GM23338 (cell line): ENCODE results near the gene COBLL1.

Experiments used
- CREB1 ChIP-seq: fragments of 250-450 bp; sonication (Bioruptor Pico); IDR thresholded peaks from 2 replicates; pipeline ENCODE4 v1.5.0; 2020; ENCODE audit warnings: low read depth, mild to moderate bottlenecking, moderate library complexity
- EZH2 ChIP-seq: fragments of 200-600 bp; sonication (generic); IDR thresholded peaks from one replicate; pipeline ENCODE4 v1.8.0; 2017; ENCODE audit warnings: antibody characterized with exemption, mild to moderate bottlenecking, low read depth; ENCODE audit not compliant: unreplicated experiment
- EZH2phosphoT487 ChIP-seq: fragments of 200-600 bp; sonication (generic); IDR thresholded peaks from one replicate; pipeline ENCODE4 v1.8.1; 2018; ENCODE audit warnings: antibody characterized with exemption; ENCODE audit not compliant: unreplicated experiment
- JUNB ChIP-seq: IDR thresholded peaks from one replicate; pipeline ENCODE4 v1.6.1; 2016; ENCODE audit warnings: antibody characterized with exemption; ENCODE audit not compliant: unreplicated experiment
- NANOG ChIP-seq: IDR thresholded peaks from 2 replicates; pipeline ENCODE4 v1.6.1; 2016; ENCODE audit warnings: antibody characterized with exemption, borderline replicate concordance
- POLR2AphosphoS5 ChIP-seq: IDR thresholded peaks from 2 replicates; pipeline ENCODE4 v1.6.1; 2016; ENCODE audit warnings: antibody characterized with exemption, low read depth
- STAT1 ChIP-seq: IDR thresholded peaks from one replicate; pipeline ENCODE4 v1.6.1; 2016; ENCODE audit warnings: antibody characterized with exemption; ENCODE audit not compliant: unreplicated experiment
- ZNF114 ChIP-seq: fragments of 250-450 bp; sonication (Bioruptor Pico); IDR thresholded peaks from 2 replicates; pipeline ENCODE4 v1.5.0; 2020; ENCODE audit warnings: mild to moderate bottlenecking, moderate library complexity
- ZNF331 ChIP-seq: fragments of 250-450 bp; sonication (Bioruptor Pico); IDR thresholded peaks from 2 replicates; pipeline ENCODE4 v1.5.0; 2020; ENCODE audit warnings: low read depth, mild to moderate bottlenecking, moderate library complexity
- TF ChIP-seq, protein P1 (sequence below), 2 experiments: fragments of 200-600 bp in 1 of 2; sonication (generic) in 1 of 2; conservative IDR thresholded peaks; 2 replicates each; pipeline versions ENCODE4 v1.5.1 to v1.6.1; 2016 to 2017; ENCODE audit warnings: antibody characterized with exemption in 2 of 2, low read depth in 2 of 2, mild to moderate bottlenecking in 2 of 2, moderate library complexity in 1 of 2
- TF ChIP-seq, protein P2 (sequence below): IDR thresholded peaks from one replicate; pipeline ENCODE4 v1.6.1; 2018; ENCODE audit warnings: antibody characterized with exemption; ENCODE audit not compliant: unreplicated experiment
- TF ChIP-seq, protein P3 (sequence below): IDR thresholded peaks from 2 replicates; pipeline ENCODE4 v1.6.1; 2016; ENCODE audit warnings: antibody characterized with exemption
- TF ChIP-seq, protein P4 (sequence below): fragments of 250-450 bp; sonication (Bioruptor Pico); IDR thresholded peaks from 2 replicates; pipeline ENCODE4 v1.5.0; 2020; ENCODE audit warnings: mild to moderate bottlenecking, moderate library complexity

DNA sequence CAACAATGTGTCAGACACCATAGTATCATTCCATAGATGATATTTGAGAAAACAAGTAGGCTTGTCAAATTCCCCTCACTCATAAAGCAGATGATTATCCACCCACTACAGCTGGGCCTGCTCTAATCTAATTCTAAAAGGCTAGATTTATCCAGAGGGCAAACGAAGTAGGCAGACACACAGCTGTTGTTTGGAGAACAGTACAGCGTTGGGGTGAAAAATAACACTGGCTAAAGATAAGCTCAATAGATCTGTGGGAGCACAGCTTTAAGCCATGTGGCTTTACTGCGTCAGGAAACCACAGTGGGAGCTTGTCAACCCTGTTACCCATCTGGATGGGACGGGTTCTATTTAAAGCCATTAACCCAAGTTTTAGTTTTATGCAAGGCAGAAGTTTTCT is 48.9 kb upstream of the COBLL1 start:
- TF ChIP-seq POLR2AphosphoS5 (no peak), EZH2phosphoT487 (no peak), EZH2 (no peak), JUNB (no peak), ZNF114 (no peak), CREB1 (CRISPR knock-in tag) (no peak), STAT1 (no peak), ZNF331 (CRISPR knock-in tag) (no peak), NANOG (no peak)
- TF ChIP-seq, protein P1, sequence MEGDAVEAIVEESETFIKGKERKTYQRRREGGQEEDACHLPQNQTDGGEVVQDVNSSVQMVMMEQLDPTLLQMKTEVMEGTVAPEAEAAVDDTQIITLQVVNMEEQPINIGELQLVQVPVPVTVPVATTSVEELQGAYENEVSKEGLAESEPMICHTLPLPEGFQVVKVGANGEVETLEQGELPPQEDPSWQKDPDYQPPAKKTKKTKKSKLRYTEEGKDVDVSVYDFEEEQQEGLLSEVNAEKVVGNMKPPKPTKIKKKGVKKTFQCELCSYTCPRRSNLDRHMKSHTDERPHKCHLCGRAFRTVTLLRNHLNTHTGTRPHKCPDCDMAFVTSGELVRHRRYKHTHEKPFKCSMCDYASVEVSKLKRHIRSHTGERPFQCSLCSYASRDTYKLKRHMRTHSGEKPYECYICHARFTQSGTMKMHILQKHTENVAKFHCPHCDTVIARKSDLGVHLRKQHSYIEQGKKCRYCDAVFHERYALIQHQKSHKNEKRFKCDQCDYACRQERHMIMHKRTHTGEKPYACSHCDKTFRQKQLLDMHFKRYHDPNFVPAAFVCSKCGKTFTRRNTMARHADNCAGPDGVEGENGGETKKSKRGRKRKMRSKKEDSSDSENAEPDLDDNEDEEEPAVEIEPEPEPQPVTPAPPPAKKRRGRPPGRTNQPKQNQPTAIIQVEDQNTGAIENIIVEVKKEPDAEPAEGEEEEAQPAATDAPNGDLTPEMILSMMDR (conservative IDR thresholded peaks at IDR 0.05; ENCODE audit: low read depth in 2 of 2) = no peak
- TF ChIP-seq, protein P2, sequence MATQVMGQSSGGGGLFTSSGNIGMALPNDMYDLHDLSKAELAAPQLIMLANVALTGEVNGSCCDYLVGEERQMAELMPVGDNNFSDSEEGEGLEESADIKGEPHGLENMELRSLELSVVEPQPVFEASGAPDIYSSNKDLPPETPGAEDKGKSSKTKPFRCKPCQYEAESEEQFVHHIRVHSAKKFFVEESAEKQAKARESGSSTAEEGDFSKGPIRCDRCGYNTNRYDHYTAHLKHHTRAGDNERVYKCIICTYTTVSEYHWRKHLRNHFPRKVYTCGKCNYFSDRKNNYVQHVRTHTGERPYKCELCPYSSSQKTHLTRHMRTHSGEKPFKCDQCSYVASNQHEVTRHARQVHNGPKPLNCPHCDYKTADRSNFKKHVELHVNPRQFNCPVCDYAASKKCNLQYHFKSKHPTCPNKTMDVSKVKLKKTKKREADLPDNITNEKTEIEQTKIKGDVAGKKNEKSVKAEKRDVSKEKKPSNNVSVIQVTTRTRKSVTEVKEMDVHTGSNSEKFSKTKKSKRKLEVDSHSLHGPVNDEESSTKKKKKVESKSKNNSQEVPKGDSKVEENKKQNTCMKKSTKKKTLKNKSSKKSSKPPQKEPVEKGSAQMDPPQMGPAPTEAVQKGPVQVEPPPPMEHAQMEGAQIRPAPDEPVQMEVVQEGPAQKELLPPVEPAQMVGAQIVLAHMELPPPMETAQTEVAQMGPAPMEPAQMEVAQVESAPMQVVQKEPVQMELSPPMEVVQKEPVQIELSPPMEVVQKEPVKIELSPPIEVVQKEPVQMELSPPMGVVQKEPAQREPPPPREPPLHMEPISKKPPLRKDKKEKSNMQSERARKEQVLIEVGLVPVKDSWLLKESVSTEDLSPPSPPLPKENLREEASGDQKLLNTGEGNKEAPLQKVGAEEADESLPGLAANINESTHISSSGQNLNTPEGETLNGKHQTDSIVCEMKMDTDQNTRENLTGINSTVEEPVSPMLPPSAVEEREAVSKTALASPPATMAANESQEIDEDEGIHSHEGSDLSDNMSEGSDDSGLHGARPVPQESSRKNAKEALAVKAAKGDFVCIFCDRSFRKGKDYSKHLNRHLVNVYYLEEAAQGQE = no peak
- TF ChIP-seq, protein P3, sequence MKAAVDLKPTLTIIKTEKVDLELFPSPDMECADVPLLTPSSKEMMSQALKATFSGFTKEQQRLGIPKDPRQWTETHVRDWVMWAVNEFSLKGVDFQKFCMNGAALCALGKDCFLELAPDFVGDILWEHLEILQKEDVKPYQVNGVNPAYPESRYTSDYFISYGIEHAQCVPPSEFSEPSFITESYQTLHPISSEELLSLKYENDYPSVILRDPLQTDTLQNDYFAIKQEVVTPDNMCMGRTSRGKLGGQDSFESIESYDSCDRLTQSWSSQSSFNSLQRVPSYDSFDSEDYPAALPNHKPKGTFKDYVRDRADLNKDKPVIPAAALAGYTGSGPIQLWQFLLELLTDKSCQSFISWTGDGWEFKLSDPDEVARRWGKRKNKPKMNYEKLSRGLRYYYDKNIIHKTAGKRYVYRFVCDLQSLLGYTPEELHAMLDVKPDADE = no peak
- TF ChIP-seq, protein P4, sequence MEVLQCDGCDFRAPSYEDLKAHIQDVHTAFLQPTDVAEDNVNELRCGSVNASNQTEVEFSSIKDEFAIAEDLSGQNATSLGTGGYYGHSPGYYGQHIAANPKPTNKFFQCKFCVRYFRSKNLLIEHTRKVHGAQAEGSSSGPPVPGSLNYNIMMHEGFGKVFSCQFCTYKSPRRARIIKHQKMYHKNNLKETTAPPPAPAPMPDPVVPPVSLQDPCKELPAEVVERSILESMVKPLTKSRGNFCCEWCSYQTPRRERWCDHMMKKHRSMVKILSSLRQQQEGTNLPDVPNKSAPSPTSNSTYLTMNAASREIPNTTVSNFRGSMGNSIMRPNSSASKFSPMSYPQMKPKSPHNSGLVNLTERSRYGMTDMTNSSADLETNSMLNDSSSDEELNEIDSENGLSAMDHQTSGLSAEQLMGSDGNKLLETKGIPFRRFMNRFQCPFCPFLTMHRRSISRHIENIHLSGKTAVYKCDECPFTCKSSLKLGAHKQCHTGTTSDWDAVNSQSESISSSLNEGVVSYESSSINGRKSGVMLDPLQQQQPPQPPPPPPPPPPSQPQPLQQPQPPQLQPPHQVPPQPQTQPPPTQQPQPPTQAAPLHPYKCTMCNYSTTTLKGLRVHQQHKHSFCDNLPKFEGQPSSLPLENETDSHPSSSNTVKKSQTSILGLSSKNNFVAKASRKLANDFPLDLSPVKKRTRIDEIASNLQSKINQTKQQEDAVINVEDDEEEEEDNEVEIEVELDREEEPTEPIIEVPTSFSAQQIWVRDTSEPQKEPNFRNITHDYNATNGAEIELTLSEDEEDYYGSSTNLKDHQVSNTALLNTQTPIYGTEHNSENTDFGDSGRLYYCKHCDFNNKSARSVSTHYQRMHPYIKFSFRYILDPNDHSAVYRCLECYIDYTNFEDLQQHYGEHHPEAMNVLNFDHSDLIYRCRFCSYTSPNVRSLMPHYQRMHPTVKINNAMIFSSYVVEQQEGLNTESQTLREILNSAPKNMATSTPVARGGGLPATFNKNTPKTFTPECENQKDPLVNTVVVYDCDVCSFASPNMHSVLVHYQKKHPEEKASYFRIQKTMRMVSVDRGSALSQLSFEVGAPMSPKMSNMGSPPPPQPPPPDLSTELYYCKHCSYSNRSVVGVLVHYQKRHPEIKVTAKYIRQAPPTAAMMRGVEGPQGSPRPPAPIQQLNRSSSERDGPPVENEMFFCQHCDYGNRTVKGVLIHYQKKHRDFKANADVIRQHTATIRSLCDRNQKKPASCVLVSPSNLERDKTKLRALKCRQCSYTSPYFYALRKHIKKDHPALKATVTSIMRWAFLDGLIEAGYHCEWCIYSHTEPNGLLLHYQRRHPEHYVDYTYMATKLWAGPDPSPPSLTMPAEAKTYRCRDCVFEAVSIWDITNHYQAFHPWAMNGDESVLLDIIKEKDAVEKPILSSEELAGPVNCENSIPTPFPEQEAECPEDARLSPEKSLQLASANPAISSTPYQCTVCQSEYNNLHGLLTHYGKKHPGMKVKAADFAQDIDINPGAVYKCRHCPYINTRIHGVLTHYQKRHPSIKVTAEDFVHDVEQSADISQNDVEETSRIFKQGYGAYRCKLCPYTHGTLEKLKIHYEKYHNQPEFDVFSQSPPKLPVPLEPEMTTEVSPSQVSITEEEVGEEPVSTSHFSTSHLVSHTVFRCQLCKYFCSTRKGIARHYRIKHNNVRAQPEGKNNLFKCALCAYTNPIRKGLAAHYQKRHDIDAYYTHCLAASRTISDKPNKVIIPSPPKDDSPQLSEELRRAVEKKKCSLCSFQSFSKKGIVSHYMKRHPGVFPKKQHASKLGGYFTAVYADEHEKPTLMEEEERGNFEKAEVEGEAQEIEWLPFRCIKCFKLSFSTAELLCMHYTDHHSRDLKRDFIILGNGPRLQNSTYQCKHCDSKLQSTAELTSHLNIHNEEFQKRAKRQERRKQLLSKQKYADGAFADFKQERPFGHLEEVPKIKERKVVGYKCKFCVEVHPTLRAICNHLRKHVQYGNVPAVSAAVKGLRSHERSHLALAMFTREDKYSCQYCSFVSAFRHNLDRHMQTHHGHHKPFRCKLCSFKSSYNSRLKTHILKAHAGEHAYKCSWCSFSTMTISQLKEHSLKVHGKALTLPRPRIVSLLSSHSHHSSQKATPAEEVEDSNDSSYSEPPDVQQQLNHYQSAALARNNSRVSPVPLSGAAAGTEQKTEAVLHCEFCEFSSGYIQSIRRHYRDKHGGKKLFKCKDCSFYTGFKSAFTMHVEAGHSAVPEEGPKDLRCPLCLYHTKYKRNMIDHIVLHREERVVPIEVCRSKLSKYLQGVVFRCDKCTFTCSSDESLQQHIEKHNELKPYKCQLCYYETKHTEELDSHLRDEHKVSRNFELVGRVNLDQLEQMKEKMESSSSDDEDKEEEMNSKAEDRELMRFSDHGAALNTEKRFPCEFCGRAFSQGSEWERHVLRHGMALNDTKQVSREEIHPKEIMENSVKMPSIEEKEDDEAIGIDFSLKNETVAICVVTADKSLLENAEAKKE (CRISPR knock-in tag) = no peak
